Bronchial smooth muscle cell (primary cell): ENCODE data around the gene KRTAP5-6. TPM values are rescaled to one million over a fixed set of nuclear protein-coding genes. Genes with fewer than 3 reads are reported as not detected.

Experiments used
- total RNA-seq: library from RNA; depleted of rRNA; stranded (reverse); fragments of >200 nt; gene quantifications from 2 replicates; pipeline ENCODE4 v1.2.1, GENCODE V29; 2014

The KRTAP5-6 gene, protein sequence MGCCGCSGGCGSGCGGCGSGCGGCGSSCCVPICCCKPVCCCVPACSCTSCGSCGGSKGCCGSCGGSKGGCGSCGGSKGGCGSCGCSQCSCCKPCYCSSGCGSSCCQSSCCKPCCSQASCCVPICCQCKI
- not detected in 2 replicates for total RNA-seq

DNA sequence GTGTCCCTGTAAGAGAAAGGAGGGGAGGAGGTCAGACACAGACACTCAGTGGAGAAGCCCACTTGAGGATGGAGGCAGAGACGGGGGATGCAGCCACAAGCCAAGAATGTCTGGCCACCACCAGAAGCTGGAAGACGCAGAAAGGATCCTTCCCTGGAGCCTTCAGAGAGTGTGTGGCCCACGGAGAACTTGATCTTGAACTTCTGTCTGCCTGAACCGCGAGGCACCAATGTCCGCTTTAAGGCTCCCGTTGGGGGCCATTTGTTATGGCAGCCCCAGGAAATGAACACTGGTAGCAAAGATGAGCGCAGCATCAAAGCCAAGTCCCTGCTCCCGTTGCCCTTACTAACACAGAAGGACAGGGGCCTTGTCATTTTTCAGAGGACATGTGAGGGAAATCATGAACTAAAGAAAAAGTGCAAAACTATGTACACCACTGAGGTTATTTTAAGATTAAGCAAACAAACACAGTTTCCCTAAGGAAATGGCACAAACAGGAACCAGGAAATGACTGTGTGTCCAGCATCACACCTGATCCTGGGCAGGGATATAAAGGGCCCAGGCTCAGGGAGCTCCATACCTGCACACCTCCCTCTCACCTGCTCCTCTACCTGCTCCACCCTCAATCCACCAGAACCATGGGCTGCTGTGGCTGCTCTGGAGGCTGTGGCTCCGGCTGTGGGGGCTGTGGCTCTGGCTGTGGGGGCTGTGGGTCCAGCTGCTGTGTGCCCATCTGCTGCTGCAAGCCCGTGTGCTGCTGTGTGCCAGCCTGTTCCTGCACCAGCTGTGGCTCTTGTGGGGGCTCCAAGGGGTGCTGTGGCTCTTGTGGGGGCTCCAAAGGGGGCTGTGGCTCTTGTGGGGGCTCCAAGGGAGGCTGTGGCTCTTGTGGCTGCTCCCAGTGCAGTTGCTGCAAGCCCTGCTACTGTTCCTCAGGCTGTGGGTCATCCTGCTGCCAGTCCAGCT is at the start of gene KRTAP5-6:
Gene KRTAP5-6, plus strand, starts transcription at position 588 of the 963 bp plus-strand sequence. Its CDS starts 51 bp downstream, at position 639.

Other genes starting within 250 kb of the KRTAP5-6 start
- gene MOB2, start 210.4 kb upstream of the KRTAP5-6 start, total RNA-seq = 28.1 and 43.8 TPM in 2 replicates
- under 0.01 and 0.09 TPM in 2 replicates for gene DUSP8, start 124.9 kb upstream of the KRTAP5-6 start, total RNA-seq
- gene KRTAP5-1, start 111.9 kb upstream of the KRTAP5-6 start, total RNA-seq = not detected in 2 replicates
- gene KRTAP5-2, start 98.9 kb upstream of the KRTAP5-6 start, total RNA-seq = not detected in 2 replicates
- gene KRTAP5-3, start 88.7 kb upstream of the KRTAP5-6 start, total RNA-seq = not detected in 2 replicates
- gene KRTAP5-4, start 75.1 kb upstream of the KRTAP5-6 start, total RNA-seq = not detected in 2 replicates
- not detected in 2 replicates for gene KRTAP5-5, start 67.4 kb upstream of the KRTAP5-6 start, total RNA-seq
- gene IFITM10, start 53.4 kb downstream of the KRTAP5-6 start, total RNA-seq = 1.1 and 2.2 TPM in 2 replicates
- gene CTSD, start 66.7 kb downstream of the KRTAP5-6 start, total RNA-seq = 226 and 354 TPM in 2 replicates
- gene SYT8, start 137.8 kb downstream of the KRTAP5-6 start, total RNA-seq = not detected in 2 replicates
- gene TNNI2, start 141.8 kb downstream of the KRTAP5-6 start, total RNA-seq = not detected in 2 replicates
- gene LSP1, start 155.9 kb downstream of the KRTAP5-6 start, total RNA-seq = 6.0 and 75.5 TPM in 2 replicates
- not detected in 2 replicates for gene PRR33, start 194.7 kb downstream of the KRTAP5-6 start, total RNA-seq
- gene TNNT3, start 222.5 kb downstream of the KRTAP5-6 start, total RNA-seq = 0.47 and 3.1 TPM in 2 replicates